Skin of body (tissue), 2 donors: Measurements from ENCODE around the gene SELENOO. TPM values are rescaled to one million over a fixed set of nuclear protein-coding genes. Genes with fewer than 3 reads are reported as not detected.

Source experiments
- DNase-seq: peaks from one replicate; lab custom pipeline; 2025; lab: John Stamatoyannopoulos, UW
- total RNA-seq: library from RNA; depleted of rRNA; stranded (reverse); fragments of >200 nt; gene quantifications from one replicate; pipeline ENCODE4 v1.2.3, GENCODE V29; 2014

Gene SELENOO
- total RNA-seq, 1 donor from 2014 or later, result 10.7 TPM

- no peak for DNase-seq
Observed at GRCh38 chr22:50264946-50265669, 64.3 kb downstream of the SELENOO start.

- DNase-seq, result no peak
Observed at GRCh38 chr22:50266994-50267393, 66.2 kb downstream of the SELENOO start.

Other genes with a start within 250 kb of the SELENOO start
- gene PIM3, start 240.2 kb upstream of the SELENOO start, total RNA-seq, result 48.5 TPM
- not detected for gene IL17REL, start 188.2 kb upstream of the SELENOO start, total RNA-seq
- not detected for gene TTLL8, start 142.7 kb upstream of the SELENOO start, total RNA-seq
- 3.1 TPM for gene MLC1, start 115.6 kb upstream of the SELENOO start, total RNA-seq
- gene MOV10L1, start 111.0 kb upstream of the SELENOO start, total RNA-seq, result 3.0 TPM
- gene PANX2, start 30.3 kb upstream of the SELENOO start, total RNA-seq, result 0.30 TPM
- gene TRABD, start 15.1 kb upstream of the SELENOO start, total RNA-seq, result 10.8 TPM
- 23.5 TPM for gene TUBGCP6, start 44.0 kb downstream of the SELENOO start, total RNA-seq
- 13.1 TPM for gene HDAC10, start 50.3 kb downstream of the SELENOO start, total RNA-seq
- 8.8 TPM for gene MAPK12, start 60.7 kb downstream of the SELENOO start, total RNA-seq
- gene MAPK11, start 69.4 kb downstream of the SELENOO start, total RNA-seq, result 5.2 TPM
- 68.8 TPM for gene PLXNB2, start 106.6 kb downstream of the SELENOO start, total RNA-seq
- 2.9 TPM for gene DENND6B, start 126.0 kb downstream of the SELENOO start, total RNA-seq
- gene PPP6R2, start 142.3 kb downstream of the SELENOO start, total RNA-seq, result 31.5 TPM